HG02610 (cell line): ENCODE results near the gene CTCFL.

Experiments
- ATAC-seq: cut with Tn5 transposase; IDR thresholded peaks from one replicate; pipeline ENCODE4 v1.9.1; 2021; ENCODE audit warnings: mild to moderate bottlenecking, moderate library complexity; ENCODE audit not compliant: unreplicated experiment

CTCFL gene

DNA sequence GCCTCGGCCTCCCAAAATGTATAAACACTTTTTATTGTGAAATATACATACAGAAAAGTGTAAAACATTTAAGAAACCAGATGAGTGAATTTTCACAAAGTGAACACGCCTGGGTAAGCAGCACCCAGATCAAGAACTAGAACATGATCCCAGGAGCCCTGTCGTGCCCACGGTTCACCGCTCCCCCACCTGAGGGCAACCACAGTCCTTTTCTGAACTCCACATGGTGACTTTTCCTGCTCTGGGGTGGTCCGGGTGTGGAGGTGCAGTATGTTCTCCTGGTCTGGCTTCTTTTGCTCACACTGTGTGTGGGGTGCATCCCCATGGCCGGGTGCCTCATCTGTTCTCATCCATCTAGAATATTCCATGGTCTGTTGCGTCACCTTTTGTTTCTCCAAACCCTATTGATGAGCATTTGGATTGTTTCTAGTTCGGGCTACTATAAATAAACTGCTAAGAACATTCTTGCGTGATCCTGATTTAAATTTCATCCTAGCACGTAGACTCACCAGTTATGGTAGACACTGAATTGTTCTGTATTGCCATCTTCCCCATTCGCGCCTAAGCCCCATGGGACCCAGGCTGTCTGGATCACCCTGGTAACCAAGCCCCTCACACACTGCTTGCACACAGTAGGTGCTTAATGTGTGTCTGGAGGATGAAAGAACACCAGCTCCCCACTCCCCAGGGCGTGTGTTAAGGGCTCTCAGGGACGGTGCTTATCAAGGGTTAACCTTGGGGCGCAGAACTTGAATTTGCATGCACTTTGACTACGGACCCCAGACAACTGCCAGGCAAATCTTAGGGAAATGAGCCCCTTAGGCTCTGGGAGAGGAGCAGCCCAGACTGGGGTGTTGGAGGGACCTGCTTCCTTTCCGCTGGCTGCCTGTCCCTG, 56.2 kb downstream of the CTCFL start:
- no peak for ATAC-seq

- no peak for ATAC-seq
Measured at GRCh38 chr20:57467742-57468141, 57.2 kb downstream of the CTCFL start.

GRCh38 chr20:57465943-57466342, 59.0 kb downstream of the CTCFL start:
- ATAC-seq, result no peak

DNA sequence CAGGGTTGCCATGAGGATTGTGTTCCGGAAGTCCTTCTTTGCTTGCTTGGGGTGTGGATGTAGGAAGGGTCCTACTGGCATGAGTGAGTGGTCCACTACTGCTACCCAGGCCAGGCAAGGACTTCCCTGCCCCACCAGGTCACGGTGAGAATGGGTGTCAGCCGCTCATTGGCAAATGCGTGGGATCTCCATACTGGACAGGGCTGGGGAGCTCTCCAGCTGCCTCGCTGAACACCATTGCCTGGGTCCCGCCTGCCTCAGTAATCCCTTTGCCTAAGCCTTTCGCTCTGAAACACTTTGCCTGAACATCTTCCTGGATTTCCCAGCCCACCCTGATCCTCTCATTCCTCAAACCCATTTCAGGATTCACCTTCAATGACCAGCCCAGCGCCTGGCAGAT, 59.5 kb downstream of the CTCFL start:
- no peak for ATAC-seq

GRCh38 chr20:57464642-57465211, 60.2 kb downstream of the CTCFL start:
- no peak for ATAC-seq

DNA sequence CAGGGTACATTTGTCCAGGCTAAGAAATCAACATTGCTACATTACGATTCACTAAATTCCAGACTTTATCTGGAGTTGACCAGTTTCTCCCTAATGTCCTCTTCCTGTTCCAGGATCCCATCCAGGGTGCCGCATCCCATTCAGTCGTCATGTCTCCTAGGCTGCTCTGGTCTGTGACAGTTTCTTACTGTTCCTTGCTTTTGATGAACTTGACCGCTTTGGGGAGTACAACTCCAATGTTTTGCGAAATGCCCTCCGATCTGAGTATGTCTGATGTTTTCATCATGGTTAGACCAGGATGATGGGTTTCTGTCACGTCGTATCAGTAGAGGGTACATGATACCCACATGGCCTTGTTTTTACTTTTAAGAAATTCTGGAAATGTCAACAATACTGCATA, 62.2 kb downstream of the CTCFL start:
- no peak for ATAC-seq

- no peak for ATAC-seq
Measured at GRCh38 chr20:57461726-57462125, 63.2 kb downstream of the CTCFL start.

GRCh38 chr20:57460781-57461465, 64.0 kb downstream of the CTCFL start:
- ATAC-seq, result no peak

DNA sequence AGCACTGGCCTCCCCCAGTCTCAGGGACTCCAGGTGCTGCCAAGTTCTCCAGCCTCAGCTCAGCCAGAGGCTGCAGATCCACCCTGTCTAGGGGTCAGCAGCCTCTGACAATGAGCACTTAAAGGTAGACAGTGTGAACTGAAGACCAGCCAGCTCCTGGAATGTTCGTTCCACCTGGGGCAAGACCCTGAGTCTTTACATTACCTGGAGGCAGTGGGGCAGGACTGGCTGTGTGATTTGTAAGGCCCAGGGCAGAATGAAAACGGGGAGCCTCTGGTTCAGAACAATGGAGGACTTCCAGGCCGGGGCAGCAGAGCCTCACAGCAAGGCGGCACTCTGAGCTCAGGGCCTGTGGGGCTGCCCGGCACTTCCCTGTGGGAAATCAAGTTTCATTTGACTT, 65.0 kb downstream of the CTCFL start:
- ATAC-seq, result no peak

DNA sequence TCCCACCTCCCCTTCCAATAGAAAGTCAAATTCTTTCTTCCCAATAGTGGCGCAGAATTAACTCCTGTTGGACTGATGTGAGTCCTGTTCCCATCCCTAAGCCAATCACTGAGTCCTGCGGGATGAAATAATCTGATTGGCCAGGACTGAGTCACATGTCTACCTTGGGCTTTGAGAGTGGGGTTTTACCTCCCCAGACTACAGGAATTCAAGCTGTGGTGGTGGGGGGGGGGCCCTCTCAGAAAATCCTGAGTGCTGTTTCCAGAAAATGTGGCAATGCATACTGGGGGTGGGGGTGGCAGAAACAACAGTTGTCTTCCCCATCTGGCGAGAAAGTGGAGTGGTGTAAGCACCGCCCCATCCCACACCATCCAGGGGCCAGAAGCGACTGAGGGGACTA, 65.7 kb downstream of the CTCFL start:
- no peak for ATAC-seq

DNA sequence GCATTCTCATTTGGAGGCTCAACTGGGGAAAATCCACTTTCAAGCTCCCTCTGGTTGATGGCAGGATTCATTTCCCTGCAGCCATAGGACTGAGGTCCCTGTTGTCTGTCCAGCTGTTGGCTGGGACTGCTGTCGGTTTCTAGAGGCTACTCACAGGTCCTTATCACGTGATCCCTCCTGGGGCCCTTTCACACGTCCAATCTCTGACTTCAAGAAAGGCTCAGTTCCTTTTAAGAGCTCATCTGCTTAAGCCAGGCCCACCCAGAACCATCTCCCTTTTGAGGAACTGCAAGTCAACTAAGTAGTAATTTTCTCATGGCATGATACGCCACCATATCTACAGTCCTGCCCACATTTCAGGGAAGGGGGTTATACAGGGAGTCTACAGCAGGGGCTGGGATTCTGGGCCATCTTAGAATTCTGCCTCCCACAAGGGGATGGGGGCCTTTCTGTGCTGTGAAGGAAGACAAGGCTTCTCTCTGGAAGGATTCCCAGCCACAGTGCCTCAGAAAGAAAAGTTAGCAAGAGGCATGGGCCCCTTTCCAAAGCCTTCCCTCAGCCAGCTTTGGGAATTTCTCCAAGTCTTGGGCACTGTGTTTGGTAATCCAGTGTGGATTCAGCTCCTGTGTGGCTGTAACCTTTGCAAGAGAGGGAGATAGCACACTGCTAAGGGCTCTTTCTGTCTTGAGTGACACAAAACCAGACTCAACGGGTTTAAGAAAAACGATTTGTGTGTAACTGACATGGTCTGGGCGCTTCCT, 66.4 kb downstream of the CTCFL start:
- ATAC-seq, result no peak

GRCh38 chr20:57457243-57458095, 67.5 kb downstream of the CTCFL start:
- no peak for ATAC-seq

- no peak for ATAC-seq
Measured at GRCh38 chr20:57456116-57456515, 68.8 kb downstream of the CTCFL start.

GRCh38 chr20:57455386-57455785, 69.6 kb downstream of the CTCFL start:
- no peak for ATAC-seq

GRCh38 chr20:57451795-57452661, 72.9 kb downstream of the CTCFL start:
- ATAC-seq, result peak; percentile 29

DNA sequence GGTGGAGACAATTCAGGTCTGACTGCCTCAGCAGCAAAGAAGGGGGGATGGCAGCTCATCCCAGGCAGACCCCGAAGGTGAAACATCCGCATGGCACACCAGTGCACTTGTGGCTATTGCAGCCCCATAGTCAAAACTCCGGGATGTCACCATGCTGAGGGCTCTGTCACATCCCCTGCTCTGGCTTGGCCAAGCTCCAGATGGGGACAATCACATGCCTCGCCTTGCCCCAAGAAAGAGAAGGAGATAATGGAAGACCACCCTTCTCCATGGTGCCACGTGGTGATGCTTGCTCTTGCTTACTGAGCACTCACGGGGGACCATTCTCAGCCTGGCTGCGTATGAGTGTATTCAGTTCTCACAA, 73.5 kb downstream of the CTCFL start:
- ATAC-seq, result no peak

DNA sequence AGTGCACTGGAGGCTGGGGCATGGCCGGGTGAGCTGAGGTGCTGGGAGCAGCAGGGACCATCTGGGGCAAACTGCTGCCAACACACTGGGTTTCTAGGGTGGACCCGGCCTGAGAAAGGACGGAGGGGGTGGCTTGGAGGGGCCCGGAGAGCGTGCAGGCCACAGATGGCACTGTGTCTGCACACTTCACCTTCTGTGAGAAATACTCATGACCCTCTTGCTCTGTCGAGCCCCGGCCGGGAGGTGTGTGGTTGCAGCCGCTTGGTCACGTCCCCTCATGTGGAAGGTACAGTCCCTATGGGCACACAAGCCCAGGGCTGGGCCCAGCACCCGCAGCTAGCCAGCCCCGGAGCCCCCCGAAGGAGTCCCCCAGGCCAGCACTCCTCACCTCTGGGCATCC, 74.0 kb downstream of the CTCFL start:
- no peak for ATAC-seq

- peak; percentile 62 for ATAC-seq
Measured at GRCh38 chr20:57450419-57450818, 74.5 kb downstream of the CTCFL start.
